CD4-positive, CD25-positive, alpha-beta regulatory T cell (primary cell): Measurements from ENCODE around the gene CNP. TPM values are rescaled to one million over a fixed set of nuclear protein-coding genes. Genes with fewer than 3 reads are reported as not detected.

Experiments
- ATAC-seq, 2 donors: fragments of 150-1000 bp; cut with Tn5 transposase; one replicate each; pipeline ENCODE4 v1.10.0; 2021; ENCODE audit warnings: low read depth in 2 of 2, moderate number of reproducible peaks in 2 of 2, moderate library complexity in 1 of 2
- DNase-seq, 3 donors: peaks; one replicate each; pipeline versions ENCODE4 v3.0.0 to v3.0.0-alpha.2; 2012 to 2022; ENCODE audit warnings: mixed read lengths in 1 of 3
- H3K27ac ChIP-seq: one replicate; pipeline ENCODE4 v1.7.0; 2013; ENCODE audit warnings: mild to moderate bottlenecking, low read length; ENCODE audit not compliant: insufficient read depth, poor library complexity, severe bottlenecking
- H3K27me3 ChIP-seq: one replicate; pipeline ENCODE4 v1.7.0; 2013; ENCODE audit warnings: low read length; ENCODE audit not compliant: control insufficient read depth, insufficient read depth
- H3K36me3 ChIP-seq: one replicate; pipeline ENCODE4 v1.7.0; 2013; ENCODE audit warnings: mild to moderate bottlenecking, low read length, moderate library complexity; ENCODE audit not compliant: control insufficient read depth, insufficient read depth
- H3K4me1 ChIP-seq: 2 replicates; pipeline ENCODE4 v1.7.0; 2013; ENCODE audit warnings: mild to moderate bottlenecking, low read length; ENCODE audit not compliant: insufficient read depth, control insufficient read depth, poor library complexity, severe bottlenecking
- H3K4me3 ChIP-seq: one replicate; pipeline ENCODE4 v1.7.0; 2013; ENCODE audit warnings: low read depth, mild to moderate bottlenecking, low read length, moderate library complexity
- H3K9me3 ChIP-seq, 2 experiments: 1 replicate in 1 of 2; 2 replicates in 1 of 2; pipeline ENCODE4 v1.7.0; 2013; ENCODE audit warnings: low read length in 2 of 2, mild to moderate bottlenecking in 1 of 2, moderate library complexity in 1 of 2; ENCODE audit not compliant: control insufficient read depth in 2 of 2
- H3K27ac Mint-ChIP-seq, 3 donors: one replicate each; pipeline ENCODE4 v1.8.0; 2020 to 2022; ENCODE audit warnings: mild to moderate bottlenecking in 3 of 3, mixed read lengths in 3 of 3, moderate library complexity in 2 of 3
- H3K27me3 Mint-ChIP-seq: one replicate; pipeline ENCODE4 v1.8.0; 2022; ENCODE audit warnings: mild to moderate bottlenecking, mixed read lengths
- H3K36me3 Mint-ChIP-seq: one replicate; pipeline ENCODE4 v1.8.0; 2020; ENCODE audit warnings: mixed read lengths
- H3K4me1 Mint-ChIP-seq, 4 donors: one replicate each; pipeline ENCODE4 v1.8.0; 2020 to 2022; ENCODE audit warnings: mixed read lengths in 4 of 4, mild to moderate bottlenecking in 1 of 4
- H3K4me3 Mint-ChIP-seq, 4 donors: one replicate each; pipeline ENCODE4 v1.8.0; 2020 to 2022; ENCODE audit warnings: mild to moderate bottlenecking in 4 of 4, mixed read lengths in 4 of 4, moderate library complexity in 3 of 4
- H3K9me3 Mint-ChIP-seq, 7 donors: one replicate each; pipeline ENCODE4 v1.8.0; 2020 to 2022; ENCODE audit warnings: mixed read lengths in 7 of 7, mild to moderate bottlenecking in 3 of 7, moderate library complexity in 2 of 7
- polyA plus RNA-seq, 4 donors: library from polyadenylated mRNA; unstranded; fragments of 300-500 nt; fragmentation: Illumina TruSeq; gene quantifications; one replicate each; pipeline ENCODE4 v1.2.3, GENCODE V29; 2021
- total RNA-seq: library from RNA; stranded (reverse); gene quantifications from one replicate; pipeline ENCODE4 v1.2.3, GENCODE V29; 2022

The CNP gene
- total and polyA plus RNA-seq, 5 donors from 2014 or later: 26.9 to 44.3 (median 33.0) TPM

DNA sequence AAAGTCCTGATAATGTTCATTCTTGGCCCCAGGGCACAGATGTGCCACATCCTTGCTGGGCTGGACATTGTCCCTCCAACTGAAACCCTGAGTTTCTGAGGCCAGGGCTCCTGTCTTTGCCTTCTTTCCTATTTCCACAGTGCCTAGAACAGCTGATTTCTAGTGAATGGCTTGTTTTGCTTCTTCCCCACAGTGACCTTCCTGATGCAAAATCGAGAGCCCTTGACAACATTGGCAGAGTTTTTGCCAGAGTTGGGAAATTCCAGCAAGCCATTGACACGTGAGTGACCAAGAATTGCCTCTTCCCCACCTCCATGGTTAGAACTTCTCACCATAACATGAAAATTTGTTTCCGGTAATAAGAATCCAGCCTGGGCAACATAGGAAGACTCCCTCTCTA, 21.7 kb upstream of the CNP start:
- Histone ChIP-seq H3K4me1 (no peaks in the 10 kb centered on the region), H3K9me3 (no peaks in the 10 kb centered on the region), H3K36me3 (no peaks in the 10 kb centered on the region), H3K27ac (no peak overlapping the region), H3K4me3 (no peak overlapping the region), H3K27me3 (no peaks in the 10 kb centered on the region)
- Mint-ChIP-seq H3K9me3 (no peaks in the 10 kb centered on the region), H3K4me1 (no peaks in the 10 kb centered on the region), H3K4me3 (no peak overlapping the region), H3K27ac (no peak overlapping the region), H3K27me3 (no peaks in the 10 kb centered on the region), H3K36me3 (no peaks in the 10 kb centered on the region)
- no peak for ATAC-seq
- no peak for DNase-seq

DNA sequence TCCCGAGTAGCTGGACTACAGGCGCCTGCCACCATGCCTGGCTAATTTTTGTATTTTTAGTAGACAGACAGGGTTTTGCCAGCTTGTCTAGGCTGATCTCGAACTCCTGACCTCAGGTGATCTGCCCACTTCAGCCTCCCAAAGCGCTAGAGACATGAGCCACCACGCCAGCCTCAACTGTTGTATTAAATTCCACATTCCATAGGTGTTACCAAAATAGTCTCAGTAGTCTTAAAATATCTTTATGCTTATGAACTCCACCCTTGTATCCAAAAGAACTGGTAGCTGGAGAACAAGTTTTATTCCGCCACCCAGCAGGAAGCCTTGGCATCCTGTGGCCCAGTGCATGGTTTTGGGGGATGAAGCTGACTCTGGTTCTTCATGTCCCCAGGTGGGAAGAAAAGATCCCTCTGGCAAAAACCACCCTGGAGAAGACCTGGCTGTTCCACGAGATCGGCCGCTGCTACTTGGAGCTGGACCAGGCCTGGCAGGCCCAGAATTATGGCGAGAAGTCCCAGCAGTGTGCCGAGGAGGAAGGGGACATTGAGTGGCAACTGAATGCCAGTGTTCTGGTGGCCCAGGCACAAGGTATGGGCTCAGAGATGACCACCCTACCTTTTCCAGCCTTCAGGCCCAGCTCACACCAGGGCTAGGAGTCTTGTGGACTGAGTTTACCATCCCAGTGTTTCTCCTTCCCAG, 17.7 kb upstream of the CNP start:
- Mint-ChIP-seq H3K36me3 (no peaks in the 10 kb centered on the region), H3K4me1 (no peaks in the 10 kb centered on the region), H3K4me3 (no peak overlapping the region), H3K27ac (no peak overlapping the region), H3K9me3 (peaks cover 0 to 1% (median 0%) of the 10 kb centered on the region in 7 donors), H3K27me3 (no peaks in the 10 kb centered on the region)
- no peak overlapping the region for H3K4me3 ChIP-seq
- H3K36me3 ChIP-seq: no peaks in the 10 kb centered on the region
- ATAC-seq: no peak
- no peaks in the 10 kb centered on the region for H3K4me1 ChIP-seq
- H3K27ac ChIP-seq: no peak overlapping the region
- no peaks in the 10 kb centered on the region for H3K27me3 ChIP-seq
- DNase-seq: no peak
- no peaks in the 10 kb centered on the region for H3K9me3 ChIP-seq

DNA sequence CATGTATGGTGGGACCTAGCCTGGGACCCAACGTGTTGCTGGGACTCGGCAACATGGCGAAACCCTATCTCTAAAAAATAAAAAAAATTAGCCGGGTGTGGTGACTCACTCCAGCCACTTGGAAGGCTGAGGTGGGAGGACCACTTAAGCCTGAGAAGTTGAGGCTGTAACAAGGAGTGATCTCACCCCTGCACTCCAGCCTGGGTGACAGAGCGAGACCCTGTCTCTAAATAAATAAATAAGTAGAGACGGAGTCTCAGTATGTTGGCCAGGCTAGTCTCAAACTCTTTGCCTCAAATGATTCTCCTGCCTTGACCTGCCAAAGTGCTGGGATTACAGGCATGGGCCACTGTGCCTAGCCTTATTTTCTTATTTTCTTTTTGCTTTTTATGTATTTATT, 10.1 kb upstream of the CNP start:
- Histone ChIP-seq H3K4me1 (no peaks in the 10 kb centered on the region), H3K27ac (no peak overlapping the region), H3K4me3 (no peak overlapping the region), H3K36me3 (no peaks in the 10 kb centered on the region), H3K9me3 (no peaks in the 10 kb centered on the region), H3K27me3 (no peaks in the 10 kb centered on the region)
- peaks cover 0 to 4% (median 0%) of the 10 kb centered on the region in 4 donors for H3K4me1 Mint-ChIP-seq
- H3K9me3 Mint-ChIP-seq: no peaks in the 10 kb centered on the region
- peaks cover 9% of the 10 kb centered on the region for H3K27me3 Mint-ChIP-seq
- H3K4me3 Mint-ChIP-seq: no peak overlapping the region
- no peaks in the 10 kb centered on the region for H3K36me3 Mint-ChIP-seq
- no peak overlapping the region for H3K27ac Mint-ChIP-seq
- no peak for ATAC-seq
- no peak for DNase-seq

- H3K4me1 Mint-ChIP-seq: peaks cover 0 to 4% (median 0%) of the 10 kb centered on the region in 4 donors
- no peak overlapping the region for H3K4me3 Mint-ChIP-seq
- Histone ChIP-seq H3K36me3 (no peaks in the 10 kb centered on the region), H3K27me3 (no peaks in the 10 kb centered on the region), H3K27ac (no peak overlapping the region), H3K4me3 (no peak overlapping the region), H3K4me1 (no peaks in the 10 kb centered on the region), H3K9me3 (no peaks in the 10 kb centered on the region)
- H3K36me3 Mint-ChIP-seq: no peaks in the 10 kb centered on the region
- H3K9me3 Mint-ChIP-seq: no peaks in the 10 kb centered on the region
- H3K27ac Mint-ChIP-seq: no peak overlapping the region
- H3K27me3 Mint-ChIP-seq: peaks cover 9% of the 10 kb centered on the region
- ATAC-seq: no peak
- DNase-seq: no peak
Measured at GRCh38 chr17:41957031-41957868, 9.3 kb upstream of the CNP start.

- no peaks in the 10 kb centered on the region for H3K27me3 ChIP-seq
- H3K4me3 Mint-ChIP-seq: no peak overlapping the region
- no peak overlapping the region for H3K27ac ChIP-seq
- no peak for DNase-seq
- peaks cover 12% of the 10 kb centered on the region for H3K27me3 Mint-ChIP-seq
- H3K4me3 ChIP-seq: no peak overlapping the region
- no peaks in the 10 kb centered on the region for H3K36me3 Mint-ChIP-seq
- no peaks in the 10 kb centered on the region for H3K36me3 ChIP-seq
- no peaks in the 10 kb centered on the region for H3K4me1 ChIP-seq
- no peak for ATAC-seq
- no peaks in the 10 kb centered on the region for H3K9me3 ChIP-seq
- no peaks in the 10 kb centered on the region for H3K9me3 Mint-ChIP-seq
- H3K27ac Mint-ChIP-seq: no peak overlapping the region
- H3K4me1 Mint-ChIP-seq: peaks cover 0 to 4% (median 2%) of the 10 kb centered on the region in 4 donors
Measured at GRCh38 chr17:41957869-41958439, 8.6 kb upstream of the CNP start.

DNA sequence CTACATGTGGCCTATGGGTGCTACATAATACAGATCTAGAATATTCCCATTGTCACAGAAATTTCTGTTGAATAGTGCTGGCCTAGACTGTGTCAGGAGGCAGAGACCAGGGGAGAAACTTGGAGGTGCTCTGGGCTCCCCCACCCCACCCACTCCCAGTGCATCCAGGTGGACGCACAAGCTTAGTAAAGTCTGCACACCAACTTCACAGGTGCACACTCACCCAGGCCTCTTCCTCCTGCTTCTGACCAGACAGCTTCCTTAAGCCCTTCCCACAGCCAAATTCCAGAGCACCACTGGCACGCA, 7.6 kb upstream of the CNP start:
- no peaks in the 10 kb centered on the region for H3K27me3 ChIP-seq
- no peaks in the 10 kb centered on the region for H3K36me3 ChIP-seq
- H3K4me1 ChIP-seq: no peaks in the 10 kb centered on the region
- Mint-ChIP-seq H3K27me3 (peaks cover 15% of the 10 kb centered on the region), H3K27ac (no peak overlapping the region), H3K36me3 (no peaks in the 10 kb centered on the region), H3K4me3 (no peak overlapping the region), H3K9me3 (no peaks in the 10 kb centered on the region), H3K4me1 (peaks cover 0 to 4% (median 3%) of the 10 kb centered on the region in 4 donors)
- DNase-seq: no peak
- H3K9me3 ChIP-seq: no peaks in the 10 kb centered on the region
- H3K27ac ChIP-seq: no peak overlapping the region
- H3K4me3 ChIP-seq: no peak overlapping the region
- no peak for ATAC-seq

- H3K27ac Mint-ChIP-seq: no peak overlapping the region
- peak in 1 of 2 donors; percentile 12 for ATAC-seq
- no peaks in the 10 kb centered on the region for H3K4me1 ChIP-seq
Measured at GRCh38 chr17:41959336-41960095, 7.1 kb upstream of the CNP start.

More at GRCh38 chr17:41959336-41960095, 7.1 kb upstream of the CNP start:
- Mint-ChIP-seq H3K4me3 (no peak overlapping the region), H3K9me3 (no peaks in the 10 kb centered on the region), H3K4me1 (peaks cover 0 to 4% (median 3%) of the 10 kb centered on the region in 4 donors), H3K36me3 (no peaks in the 10 kb centered on the region), H3K27me3 (peaks cover 15% of the 10 kb centered on the region)
- Histone ChIP-seq H3K4me3 (no peak overlapping the region), H3K36me3 (no peaks in the 10 kb centered on the region), H3K27ac (no peak overlapping the region), H3K27me3 (no peaks in the 10 kb centered on the region), H3K9me3 (no peaks in the 10 kb centered on the region)
- DNase-seq: peak in 1 of 3 donors; percentile 43
